NCI-H2107 (cell line): ENCODE data around the gene EDDM3A.

Source experiments
- DNase-seq: peaks from one replicate; lab custom pipeline; 2025; lab: John Stamatoyannopoulos, UW

The EDDM3A gene

DNA sequence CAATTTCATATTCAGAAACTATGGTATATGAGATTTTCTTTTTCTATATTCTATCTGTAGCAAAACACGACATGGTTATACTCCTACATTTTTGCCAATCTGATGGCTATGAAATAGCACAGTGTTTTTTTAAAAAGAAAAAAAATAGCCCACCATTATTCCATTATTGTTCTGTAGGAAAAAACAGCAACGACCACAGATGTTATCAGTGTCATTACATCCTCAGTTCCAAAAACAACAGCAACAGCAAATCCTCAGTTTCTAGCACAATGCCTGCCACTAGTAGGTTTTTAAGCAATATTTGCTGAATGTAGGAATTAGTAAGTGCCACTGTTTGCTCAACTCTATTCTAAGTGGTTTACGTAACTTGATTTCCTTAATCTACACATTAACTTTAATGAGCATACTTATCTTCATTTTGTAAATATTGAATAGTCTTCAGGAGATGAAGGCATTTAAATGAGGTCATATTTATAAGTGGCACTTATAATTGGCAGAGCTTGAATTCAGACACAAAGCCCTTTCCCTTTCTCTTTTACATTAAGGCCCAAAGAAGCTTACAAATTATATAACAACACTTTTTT, 43.6 kb downstream of the EDDM3A start:
- no peak for DNase-seq

DNA sequence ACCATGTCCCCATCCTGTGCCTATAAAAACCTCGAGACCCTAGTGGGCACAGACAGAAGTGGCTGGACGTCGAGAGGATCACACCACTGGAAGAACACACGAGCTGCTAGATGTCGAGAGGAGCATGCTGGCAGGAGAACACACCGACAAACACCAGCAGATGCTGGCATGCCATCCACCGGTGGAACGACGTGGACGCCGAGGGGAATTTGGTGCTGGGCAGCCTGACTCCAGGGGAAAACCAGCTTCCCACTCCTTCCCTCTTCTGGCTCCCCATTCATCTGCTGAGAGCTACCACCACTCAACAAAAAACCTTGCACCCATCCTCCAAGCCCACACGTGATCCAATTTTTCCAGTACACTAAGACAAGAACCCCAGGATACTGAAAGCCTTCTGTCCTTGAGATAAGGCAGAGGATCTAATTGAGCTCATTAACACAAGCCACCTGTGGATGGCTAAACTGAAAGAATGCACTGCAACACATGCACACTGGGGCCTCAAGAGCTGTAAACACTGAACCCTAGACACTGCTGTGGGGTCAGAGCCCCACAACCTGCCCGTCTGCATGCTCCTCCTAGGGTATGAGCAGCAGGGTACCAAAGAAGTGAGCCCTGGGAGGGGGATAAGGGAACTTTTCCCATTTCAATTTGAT, 44.9 kb downstream of the EDDM3A start:
- DNase-seq: no peak

DNA sequence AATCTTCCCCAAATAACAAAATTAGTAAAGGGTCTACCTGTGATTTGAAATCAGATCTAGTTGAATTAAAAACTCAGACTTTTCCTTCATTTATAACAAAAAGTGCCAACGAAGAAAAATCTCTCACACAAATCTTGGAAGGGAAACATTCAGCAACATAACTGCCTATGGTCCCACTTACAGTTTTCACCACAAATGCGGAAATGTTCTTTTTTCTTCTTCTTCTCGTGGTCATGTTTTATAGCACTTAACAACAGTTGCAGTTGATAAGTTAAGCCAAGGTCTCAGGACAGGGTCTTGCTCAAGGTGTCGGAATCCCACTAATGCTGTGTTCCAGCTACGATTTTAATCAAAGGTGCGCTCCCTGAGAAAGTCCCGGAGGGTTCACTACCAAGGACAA, 45.5 kb downstream of the EDDM3A start:
- no peak for DNase-seq

GRCh38 chr14:20791597-20791996, 45.9 kb downstream of the EDDM3A start:
- DNase-seq: no peak

DNA sequence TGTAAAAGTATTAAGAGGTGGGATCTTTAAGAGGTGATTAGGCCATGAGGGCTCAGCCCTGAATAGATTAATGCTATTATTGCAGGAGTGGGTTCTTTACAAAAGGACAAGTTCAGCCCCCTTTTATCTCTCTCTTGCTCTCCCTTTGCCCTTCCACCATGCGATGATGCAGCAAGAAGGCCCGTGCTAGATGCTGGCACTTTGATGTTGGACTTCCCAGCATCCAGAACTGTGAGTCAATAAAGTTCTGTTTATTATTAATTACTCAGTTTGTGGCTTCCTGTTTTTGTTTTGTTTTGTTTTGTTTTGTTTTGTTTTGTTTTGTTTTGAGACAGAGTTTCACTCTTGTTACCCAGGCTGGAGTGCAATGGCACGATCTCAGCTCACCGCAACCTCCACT, 46.9 kb downstream of the EDDM3A start:
- DNase-seq: no peak

DNA sequence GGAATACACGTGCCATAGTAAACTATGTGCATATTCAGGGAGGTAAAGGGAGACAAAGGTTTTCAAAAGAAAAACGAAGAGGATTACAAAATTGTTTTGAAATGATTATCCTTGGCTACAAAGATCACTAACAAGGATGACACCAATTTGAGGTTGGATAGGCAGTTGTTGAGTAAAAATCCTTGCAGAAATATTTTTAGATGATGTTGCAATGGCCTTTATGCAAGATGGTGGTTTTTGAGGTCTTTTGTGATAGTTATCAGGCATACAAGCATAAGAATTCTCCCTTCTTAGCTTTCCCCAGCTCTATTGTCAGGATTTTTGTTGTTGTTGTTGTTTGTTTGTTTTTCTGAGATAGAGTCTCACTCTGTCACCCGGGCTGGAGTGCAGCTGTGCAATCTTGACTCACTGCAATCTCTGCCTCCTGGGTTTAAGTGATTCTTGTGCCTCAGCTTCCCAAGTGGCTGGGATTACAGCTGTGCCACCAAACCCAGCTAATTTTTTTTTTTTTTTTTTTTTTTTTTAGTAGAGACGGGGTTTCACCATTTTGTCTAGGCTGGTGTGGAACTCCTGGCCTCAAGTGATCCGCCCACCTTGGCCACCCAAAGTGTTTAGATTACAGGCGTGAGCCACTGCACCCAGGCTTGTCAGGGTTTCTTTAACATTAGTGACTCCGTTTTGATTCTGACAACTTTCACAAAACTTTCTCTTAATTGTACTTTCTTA, 49.1 kb downstream of the EDDM3A start:
- DNase-seq: no peak

- DNase-seq: no peak
Measured at GRCh38 chr14:20797164-20797563, 51.5 kb downstream of the EDDM3A start.
